HG03378 (cell line): Measurements from ENCODE around the gene TBC1D28.
"Not testable (repeated sequence)": the region's sequence is repeated elsewhere in the genome, so short reads cannot be mapped to it uniquely, and the experiment has no call there.

ENCODE experiments used
- ATAC-seq: cut with Tn5 transposase; IDR thresholded peaks from one replicate; pipeline ENCODE4 v1.9.1; 2021; ENCODE audit warnings: mild to moderate bottlenecking, moderate library complexity; ENCODE audit not compliant: unreplicated experiment

TBC1D28 gene

DNA sequence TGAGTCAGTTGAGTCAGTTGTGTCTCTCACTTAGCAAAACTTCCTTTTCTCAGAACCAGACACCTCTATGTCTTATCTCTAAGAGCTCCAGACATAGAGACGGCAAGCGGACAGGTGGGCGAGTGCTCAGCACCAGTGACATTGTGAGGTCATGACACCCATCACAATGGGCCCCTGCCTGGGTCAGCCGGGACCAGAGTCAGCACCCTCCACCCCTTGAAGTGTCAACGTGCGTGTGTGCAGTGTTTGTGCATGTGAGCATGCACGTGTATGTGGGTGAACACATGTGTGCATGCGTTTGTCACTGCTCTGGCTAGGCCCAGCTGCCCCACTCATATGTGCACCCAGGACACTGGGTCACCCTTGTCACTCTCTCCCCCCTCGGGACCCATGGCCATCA is at the start of gene TBC1D28:
TBC1D28 (minus strand) TSS at position 101 of the 400 bp plus-strand sequence. CDS start 3,039 bp downstream, outside the sequence.
- ATAC-seq: not testable (repeated sequence)

DNA sequence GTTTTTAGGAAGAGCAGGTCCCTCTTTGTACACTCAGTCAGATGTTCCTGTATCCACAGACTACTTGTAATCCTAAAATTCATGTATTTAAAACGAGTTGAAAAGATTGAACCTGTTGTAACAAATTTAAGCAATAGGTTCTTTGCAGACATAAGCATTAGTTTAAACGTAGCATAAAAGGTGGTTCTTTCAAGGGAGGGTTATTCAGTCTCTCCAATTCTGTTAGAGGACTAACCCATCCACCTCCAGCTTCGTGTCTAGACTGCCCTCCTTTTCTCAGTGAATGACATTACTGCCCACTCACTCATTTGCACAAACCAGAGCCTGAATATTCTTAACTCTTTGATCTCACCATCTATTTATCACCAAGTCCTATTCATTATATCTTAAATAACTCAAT is 38.5 kb upstream of the TBC1D28 start:
- not testable (repeated sequence) for ATAC-seq

DNA sequence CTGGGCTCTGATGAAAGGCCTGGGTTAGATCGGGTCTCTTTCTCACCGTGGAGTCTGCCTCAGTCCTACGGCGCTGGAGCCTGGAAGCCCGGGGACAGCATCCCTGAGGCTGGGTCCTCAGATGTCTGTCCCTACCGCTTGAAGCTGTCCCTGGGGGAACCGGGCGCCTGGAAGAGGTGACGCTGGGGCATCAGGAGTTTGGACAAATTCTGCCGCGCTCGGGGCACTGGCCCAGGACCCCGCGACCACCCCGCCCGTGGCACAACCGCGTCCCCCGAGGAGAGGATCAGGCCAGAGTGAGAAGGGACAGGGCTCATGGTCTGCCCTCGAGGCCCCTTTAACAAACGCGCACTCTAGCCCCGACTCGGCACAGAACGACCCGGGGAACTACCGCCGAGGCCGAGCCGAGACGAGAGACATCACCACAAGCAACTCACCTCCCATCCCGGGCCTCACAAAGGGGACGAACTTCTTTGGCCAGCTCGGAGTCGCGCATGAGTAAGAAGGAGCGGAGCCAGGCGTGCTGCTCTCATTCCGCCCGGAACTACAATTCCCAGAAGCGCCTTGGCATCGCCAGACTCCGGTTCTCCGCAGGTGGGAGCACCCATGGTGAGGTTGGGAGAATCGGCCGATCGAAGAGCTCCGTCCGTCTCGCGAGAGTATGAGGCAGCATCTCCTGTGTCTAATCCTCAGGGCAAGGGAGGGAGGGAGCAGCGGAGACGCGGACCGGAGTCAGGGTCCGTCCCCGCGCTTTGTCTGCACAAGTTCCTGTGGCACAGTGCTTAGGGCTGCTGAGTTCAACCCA is 37.8 kb upstream of the TBC1D28 start, which contains the start of gene FOXO3B:
FOXO3B (minus strand) TSS at position 548 of the 805 bp plus-strand sequence. CDS start 663 bp downstream, outside the sequence.
- ATAC-seq: peak; percentile 80

DNA sequence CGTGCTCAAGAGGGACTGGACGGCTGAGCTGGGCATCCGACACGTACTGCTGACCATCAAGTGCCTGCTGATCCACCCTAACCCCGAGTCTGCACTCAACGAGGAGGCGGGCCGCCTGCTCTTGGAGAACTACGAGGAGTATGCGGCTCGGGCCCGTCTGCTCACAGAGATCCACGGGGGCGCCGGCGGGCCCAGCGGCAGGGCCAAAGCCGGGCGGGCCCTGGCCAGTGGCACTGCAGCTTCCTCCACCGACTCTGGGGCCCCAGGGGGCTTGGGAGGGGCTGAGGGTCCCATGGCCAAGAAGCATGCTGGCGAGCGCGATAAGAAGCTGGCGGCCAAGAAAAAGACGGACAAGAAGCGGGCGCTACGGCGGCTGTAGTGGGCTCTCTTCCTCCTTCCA is 33.2 kb upstream of the TBC1D28 start:
- ATAC-seq: not testable (repeated sequence)

DNA sequence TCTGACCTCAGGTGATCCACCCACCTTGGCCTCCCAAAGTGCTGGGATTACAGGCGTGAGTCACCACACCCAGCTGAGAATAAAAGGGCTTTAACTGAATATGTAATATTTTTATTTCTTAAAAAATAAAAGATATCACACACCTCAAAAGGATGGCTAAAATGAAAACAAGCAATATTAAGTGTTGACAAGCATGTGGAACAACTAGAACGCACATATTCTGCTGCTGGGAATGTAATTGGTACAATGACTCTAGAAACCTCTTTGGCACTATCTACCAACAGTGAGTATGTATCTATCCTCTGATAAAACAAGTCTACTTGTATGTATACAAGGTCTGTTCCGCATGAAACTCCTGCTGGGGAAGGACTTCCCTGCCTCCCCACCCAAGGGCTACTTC is 32.7 kb upstream of the TBC1D28 start:
- not testable (repeated sequence) for ATAC-seq

DNA sequence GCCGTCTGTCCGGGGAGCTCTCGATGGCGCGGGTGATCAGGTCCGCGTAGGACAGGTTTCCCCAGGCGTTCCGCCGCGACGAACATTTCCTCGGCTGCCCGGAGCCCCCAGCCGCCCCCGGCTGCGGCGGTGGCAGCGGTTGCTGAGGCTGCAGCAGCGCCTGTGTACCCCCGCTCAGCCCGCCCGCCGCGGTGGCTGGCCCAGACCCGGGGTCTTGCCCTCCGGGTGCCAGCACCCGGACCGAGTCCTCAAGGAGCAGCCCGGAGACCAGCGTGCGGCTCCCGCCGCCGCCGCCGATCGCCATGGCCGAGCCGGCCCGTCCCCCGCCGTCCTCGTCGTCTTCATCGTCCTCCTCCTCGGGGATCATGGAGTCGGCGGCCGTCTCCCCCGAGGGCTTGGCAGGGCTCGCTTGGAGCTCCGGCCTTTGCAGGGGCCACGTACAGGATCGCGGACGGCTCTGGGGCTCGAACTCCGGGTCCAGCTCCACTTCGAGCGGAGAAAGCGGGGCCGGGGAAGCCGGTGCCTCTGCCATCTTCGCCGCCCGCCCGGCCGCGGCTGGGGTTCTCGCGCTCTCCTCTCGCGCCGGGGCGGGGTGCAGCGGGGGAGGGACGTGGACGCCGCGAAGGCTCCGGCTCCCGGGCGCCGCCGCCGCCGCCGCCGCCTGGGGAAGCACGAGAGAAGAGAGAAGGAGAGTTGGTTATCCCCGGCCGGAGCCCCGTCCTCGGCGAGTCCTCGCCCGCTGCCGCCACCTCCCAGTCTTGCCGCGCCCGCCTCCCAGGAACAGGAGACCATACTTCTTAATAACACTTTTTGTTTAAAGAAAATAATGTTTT is 28.4 kb upstream of the TBC1D28 start:
- not testable (repeated sequence) for ATAC-seq

DNA sequence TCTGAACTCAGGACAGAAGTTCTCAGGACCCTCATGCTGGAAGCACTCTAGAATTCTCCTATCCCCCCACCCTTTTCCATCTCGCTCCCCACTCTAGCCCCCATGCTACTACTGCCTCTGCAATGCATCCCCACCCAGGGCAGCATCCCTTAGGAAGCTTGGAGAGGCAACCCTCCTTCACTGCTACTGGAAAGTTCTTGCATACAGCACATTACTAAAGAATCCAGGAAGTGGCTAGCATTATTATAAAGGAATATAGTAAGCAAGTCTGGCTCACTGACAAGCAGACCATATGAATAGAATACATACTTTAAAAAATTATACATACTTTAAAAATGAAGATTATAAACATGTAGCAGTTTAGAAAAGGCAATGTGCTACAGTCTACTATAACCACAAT is 24.4 kb upstream of the TBC1D28 start:
- not testable (repeated sequence) for ATAC-seq

DNA sequence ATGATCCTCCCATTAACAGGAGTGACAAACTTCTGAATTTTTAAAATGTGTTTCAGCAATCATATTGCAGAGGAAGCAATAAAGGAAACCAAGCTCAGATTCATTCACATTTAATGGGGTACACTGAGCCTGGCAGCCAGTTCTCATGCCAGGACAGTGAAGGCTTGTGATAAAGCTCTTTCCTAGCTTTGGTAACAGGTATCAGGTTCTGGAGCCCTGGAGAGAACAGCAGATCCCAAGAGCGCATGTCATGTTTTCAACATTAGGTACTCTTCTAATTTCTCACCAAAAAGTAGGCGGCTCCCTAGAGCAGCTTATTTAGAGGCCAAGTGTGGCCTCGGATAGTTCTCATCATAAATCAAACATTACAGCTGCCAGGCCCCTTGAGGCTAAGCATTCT is 23.3 kb upstream of the TBC1D28 start:
- not testable (repeated sequence) for ATAC-seq

DNA sequence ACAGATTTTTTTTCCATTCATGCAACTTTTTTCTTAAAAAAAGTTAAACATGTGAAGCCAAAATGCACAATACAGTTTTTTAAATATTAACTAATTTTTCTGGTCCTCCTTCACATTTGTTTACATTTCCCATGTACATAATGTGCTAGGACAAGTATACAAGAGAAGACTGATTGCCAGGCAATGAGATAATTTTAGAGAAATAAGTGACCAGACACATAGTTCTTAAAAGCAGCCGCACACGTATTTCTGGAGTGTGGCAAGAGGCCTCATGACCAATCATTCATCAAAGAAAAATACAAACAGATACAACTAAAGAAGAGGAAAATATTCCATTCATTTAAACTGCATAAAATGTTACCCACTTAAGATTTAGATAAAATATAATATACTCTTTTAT is 22.1 kb upstream of the TBC1D28 start:
- not testable (repeated sequence) for ATAC-seq

DNA sequence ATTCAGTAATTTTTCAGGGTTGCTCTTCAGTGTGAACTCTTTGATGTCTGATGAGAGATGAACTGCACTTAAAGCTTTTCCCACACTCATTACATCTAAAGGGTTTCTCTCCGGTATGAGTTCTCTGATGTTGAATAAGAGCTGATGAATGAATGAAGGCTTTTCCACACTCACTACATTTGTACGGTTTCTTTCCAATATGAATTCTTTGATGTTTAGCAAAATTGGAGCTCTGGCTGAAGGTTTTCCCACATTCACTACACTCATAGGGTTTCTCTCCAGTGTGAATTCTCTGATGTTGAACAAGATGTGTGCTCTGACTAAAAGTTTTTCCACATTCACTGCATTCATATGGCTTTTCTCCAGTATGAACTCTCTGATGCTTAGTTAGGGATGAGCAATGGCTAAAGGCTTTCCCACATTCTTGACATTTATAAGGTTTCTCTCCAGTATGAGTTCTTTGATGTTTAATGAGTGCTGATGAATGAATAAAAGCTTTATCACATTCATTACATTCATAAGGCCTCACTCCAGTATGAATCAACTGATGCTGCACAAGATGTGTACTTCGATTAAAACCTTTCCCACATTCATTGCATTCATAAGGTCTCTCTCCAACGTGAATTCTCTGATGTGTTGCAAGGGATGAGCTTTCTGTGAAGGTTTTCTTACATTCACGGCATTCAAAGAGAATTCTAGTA is 17.9 kb upstream of the TBC1D28 start:
- not testable (repeated sequence) for ATAC-seq

DNA sequence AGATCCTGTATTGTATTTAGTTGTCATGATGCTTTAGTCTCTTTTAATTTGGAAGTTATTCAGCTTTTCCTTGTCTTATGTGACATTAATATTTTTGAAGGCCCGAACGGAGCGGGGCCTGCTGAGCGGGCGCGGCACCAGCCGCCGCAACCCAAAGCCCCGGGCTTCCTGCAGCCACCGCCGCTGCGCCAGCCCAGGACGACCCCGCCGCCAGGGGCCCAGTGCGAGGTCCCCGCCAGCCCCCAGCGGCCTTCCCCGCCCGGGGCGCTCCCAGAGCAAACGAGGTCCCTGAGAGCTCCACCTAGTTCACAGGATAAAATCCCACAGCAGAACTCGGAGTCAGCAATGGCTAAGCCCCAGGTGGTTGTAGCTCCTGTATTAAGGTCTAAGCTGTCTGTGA is 5.9 kb upstream of the TBC1D28 start:
- not testable (repeated sequence) for ATAC-seq

DNA sequence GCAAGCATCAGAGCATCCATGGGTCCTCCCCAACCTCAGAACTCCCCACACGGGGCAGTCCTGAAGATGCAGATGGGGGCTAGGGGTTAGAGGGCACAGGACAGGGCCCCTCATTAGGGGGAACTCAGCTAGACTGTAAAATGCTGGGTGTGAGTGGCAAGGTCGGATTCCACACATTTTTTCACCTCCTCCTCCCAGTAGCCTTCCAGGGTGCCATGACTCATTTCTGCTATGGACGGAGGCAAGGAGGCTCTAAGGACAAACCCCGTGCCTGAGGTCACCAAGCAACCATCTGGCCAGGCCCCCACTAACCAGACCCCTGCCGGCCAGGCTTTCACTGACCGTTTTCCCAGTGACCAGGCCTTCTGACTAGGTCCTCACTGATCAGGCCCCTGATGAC is 1.1 kb downstream of the TBC1D28 start:
- ATAC-seq: not testable (repeated sequence)

DNA sequence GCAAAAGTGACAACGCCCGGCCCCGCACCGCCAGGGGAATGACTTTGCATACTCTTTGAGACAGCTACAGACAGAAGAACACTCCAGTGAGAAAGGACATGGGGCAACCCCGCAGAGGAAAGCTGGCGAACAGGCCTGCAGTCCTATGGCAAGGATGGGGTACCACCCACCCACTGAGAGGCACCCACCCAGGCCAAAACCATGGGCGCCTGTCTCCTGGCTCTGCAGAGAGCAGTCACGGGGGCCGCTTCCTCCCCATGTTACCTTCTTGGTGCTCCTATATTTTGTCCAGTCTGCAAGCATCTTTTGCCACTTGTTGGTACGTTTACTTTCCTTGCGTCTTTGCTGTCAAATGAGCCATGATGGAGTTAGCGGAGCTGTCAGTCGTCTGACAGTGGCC is 5.8 kb downstream of the TBC1D28 start:
- ATAC-seq: not testable (repeated sequence)

DNA sequence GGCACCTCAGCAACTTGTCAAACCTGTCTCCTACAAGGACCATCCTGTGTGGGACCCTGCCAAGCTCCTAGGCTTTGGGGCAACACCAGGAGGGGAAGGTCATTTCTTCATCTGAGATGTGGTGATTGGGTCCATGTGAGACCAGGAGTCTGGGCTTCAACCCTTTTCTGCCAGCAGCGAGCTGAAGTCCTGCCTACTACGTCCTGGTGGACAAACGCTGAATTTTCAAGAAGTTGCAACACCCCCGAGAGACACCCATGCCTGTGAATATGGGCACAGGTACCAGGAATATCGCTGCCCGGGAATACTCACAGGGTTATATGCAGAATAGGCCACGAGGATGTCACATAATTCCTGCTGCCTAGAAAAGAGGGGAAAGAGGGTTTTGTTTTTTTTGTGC is 8.0 kb downstream of the TBC1D28 start:
- not testable (repeated sequence) for ATAC-seq

DNA sequence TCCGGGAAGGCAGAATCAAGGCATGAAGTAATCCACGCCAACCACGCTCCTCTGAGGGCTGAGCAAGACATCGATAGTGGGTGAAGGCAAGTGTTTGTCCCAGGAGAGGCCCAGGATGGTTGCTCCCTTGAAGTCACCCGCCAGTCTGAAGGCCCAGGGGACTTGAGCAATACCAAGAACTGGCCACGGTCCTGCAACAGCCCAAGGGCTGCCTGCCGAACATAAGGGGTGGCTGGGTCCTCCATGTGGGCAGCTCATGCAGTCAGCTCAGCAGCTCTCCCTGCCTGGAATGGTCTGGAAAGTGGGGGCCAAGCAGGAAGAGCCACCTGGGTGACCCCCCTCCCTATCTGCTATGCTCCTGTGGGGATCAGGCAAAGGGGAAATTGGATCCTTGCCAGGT is 8.4 kb downstream of the TBC1D28 start:
- not testable (repeated sequence) for ATAC-seq

DNA sequence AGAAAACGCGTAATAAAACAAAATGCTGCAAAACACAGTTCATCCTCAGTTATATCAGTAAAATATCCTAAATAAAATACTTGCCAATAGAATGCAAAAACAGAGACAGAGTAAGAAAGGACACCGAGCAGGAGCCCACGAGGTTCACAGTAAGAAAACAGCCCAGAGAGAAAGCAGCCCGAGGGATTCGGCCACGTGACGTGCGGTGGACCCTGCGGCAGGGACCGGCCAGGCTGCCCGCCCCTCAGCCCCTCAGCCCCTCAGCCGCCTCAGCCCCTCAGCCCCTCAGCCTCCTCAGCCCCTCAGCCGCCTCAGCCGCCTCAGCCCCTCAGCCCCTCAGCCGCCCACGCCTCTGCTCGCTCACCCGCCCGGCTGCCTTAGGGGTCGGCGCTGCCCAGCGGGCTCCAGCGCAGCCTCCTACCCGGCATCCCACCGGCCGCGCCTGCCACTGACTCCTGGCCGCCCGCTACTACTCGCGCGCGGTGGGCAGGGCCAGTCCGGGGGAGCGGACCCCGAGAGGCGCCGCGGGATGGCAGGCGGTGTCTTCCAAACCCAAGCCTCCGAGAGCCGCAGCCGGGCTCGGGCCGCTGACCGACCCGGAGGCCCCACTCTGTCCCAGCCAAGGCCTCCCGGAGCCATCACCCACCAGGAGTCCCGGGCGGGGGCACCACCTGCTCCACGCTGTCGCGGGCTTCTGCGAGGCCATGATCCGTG is 9.5 kb downstream of the TBC1D28 start:
- not testable (repeated sequence) for ATAC-seq

DNA sequence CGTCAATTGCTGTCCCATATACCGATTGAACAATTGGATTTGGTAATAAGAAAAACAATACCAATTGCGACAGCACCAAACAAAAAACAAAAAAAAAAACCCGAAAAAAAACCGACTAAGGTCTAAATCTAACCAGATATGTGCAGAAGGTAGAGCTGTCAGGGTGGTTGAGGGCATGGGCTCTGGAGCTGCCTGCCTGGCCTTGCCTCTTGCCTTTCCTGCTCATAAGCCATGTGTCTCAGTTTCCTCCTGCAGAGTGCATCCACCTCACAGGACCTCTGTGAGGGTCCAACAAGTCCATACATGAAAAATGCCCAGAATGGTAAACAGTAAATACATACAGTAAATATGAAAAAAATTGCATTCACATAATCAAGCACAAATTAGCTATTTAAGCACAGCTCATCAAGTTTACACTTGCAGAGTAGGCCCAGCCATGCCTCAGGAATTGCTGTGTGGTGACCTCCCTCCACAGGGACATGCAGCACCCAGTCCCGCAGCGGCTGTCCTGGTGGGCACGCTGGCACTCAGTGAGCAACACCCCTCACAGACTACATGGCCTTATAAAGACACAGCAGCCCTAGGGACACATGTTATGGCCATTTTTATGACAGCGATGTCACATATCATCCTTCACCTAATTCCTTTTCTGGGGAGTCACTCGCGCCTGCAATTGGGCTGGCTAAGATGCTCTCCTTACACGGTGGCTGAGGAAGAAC is 17.9 kb downstream of the TBC1D28 start:
- ATAC-seq: no peak

DNA sequence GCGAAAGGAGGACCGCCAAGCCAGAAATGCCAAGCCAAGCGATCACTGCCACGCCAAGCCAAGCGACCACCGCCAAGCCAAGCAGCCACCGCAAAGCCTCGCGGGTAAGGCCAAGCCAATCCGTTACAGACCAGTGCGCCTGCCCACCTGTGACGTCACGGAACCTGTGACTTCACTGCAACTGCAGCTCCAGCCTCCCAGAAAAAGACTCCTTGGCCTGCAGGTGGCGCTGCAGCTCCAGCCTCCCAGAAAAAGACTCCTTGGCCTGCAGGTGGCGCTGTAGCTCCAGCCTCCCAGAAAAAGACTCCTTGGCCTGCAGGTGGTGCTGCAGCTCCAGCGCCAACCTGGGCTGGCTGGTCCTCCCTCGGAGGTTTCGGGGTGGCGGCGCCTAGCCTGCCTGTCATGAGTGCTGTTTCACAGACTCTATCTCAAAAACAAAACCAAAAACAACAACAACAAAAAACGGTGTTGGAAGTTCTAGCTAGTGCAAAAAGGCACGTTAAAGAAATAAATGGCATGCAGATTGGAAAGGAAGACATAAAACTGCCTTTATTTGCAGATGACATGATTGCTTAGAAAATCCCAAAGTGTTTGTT is 18.6 kb downstream of the TBC1D28 start:
- ATAC-seq: peak; percentile 62

DNA sequence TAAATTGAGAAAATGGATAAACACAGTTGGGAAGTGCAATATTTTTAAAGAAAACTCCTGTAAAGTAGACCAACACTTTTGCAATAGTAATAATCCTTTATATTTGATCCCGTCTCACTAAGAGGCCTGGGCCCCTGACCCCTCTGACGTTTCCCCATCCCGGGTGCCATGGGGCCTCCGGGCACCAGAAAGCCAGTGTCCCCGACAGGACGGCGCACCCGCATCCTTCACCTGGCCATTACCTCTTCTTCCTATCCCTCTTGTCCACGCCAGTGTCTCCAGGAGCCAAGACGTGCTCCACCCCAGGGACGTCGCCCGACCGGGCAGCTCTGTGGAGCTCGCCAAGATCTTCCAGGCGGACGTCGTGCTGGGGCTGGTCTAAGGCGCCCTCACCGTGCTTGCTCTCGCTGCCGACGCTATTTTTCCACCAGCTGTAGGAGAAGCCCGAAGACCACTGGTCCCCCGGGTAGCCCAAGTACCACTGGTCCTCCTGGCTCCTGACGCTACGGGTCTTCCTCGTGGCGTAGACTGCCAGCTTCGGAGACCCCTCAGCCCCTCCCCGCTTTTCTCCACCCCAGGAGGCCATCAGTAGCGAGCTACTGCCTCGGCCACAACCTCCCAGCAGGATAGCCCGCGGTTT is 19.2 kb downstream of the TBC1D28 start:
- ATAC-seq: not testable (repeated sequence)
